Uterus (tissue), 2 donors: ENCODE data around the gene HPCAL4.

ENCODE experiments used
- POLR2A ChIP-seq, 2 donors: fragments of 450-650 bp; IDR thresholded peaks; one replicate each; pipeline ENCODE4 v1.6.1; 2016; ENCODE audit warnings: antibody characterized with exemption in 2 of 2, mild to moderate bottlenecking in 1 of 2, moderate library complexity in 1 of 2
- TF ChIP-seq, protein P1 (sequence below), 4 experiments: fragments of 200-600 bp in 2 of 4; fragments of 450-650 bp in 2 of 4; sonication (generic) in 2 of 4; IDR thresholded peaks; one replicate each; pipeline ENCODE4 v1.5.1; 2016 to 2019; ENCODE audit warnings: antibody characterized with exemption in 4 of 4, mild to moderate bottlenecking in 2 of 4, moderate library complexity in 1 of 4

DNA sequence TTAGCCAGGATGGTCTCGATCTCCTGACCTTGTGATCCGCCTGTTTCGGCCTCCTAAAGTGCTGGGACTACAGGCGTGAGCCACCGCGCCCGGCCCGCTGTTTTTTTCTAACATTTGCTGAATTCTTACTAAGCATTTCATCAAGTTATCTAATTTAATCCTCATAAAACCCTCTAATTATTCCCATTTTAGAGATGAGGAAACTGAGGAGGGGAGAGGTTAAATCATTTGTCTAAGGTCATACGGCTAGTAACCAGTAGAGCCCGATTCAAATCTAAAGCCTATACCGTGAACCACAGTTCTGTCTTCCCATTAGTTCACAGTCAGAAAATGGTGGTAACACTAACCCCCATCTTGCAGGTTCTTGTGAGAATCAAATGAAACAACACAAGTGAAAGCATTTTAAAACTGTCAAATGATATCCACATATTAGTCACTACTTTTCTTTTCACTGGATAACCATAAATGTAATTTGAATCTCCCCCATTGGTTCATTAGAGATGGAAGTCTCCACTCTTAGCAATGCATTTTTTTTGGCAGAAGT is 62.4 kb downstream of the HPCAL4 start:
- TF ChIP-seq POLR2A (IDR thresholded peaks at IDR 0.05) = no peak
- TF ChIP-seq, protein P1, sequence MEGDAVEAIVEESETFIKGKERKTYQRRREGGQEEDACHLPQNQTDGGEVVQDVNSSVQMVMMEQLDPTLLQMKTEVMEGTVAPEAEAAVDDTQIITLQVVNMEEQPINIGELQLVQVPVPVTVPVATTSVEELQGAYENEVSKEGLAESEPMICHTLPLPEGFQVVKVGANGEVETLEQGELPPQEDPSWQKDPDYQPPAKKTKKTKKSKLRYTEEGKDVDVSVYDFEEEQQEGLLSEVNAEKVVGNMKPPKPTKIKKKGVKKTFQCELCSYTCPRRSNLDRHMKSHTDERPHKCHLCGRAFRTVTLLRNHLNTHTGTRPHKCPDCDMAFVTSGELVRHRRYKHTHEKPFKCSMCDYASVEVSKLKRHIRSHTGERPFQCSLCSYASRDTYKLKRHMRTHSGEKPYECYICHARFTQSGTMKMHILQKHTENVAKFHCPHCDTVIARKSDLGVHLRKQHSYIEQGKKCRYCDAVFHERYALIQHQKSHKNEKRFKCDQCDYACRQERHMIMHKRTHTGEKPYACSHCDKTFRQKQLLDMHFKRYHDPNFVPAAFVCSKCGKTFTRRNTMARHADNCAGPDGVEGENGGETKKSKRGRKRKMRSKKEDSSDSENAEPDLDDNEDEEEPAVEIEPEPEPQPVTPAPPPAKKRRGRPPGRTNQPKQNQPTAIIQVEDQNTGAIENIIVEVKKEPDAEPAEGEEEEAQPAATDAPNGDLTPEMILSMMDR (IDR thresholded peaks at IDR 0.05) = no peak
